HG03460 (cell line): ENCODE measurements around the gene GKN1.

Experiments used
- ATAC-seq: cut with Tn5 transposase; IDR thresholded peaks from one replicate; pipeline ENCODE4 v1.9.1; 2021; ENCODE audit not compliant: unreplicated experiment

The GKN1 gene

DNA sequence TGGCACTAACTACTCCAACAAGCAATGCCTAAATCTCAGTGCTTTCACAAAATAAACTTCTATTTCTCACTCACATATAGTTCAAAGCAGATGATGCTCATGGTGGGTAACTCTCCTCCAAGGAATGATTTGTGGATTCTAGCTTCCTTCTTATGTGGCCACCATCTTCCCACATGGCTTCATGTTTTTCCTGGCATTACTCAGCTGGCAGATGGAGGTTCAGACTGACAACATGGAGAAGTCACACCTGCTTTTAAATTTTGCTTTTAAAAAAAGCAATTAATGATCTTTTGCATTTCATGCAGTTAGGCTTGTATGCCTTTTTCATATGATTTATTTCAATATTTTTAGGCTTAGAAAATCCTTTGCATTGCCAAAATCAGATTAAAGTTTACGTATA, 15.4 kb upstream of the GKN1 start:
- no peak for ATAC-seq

DNA sequence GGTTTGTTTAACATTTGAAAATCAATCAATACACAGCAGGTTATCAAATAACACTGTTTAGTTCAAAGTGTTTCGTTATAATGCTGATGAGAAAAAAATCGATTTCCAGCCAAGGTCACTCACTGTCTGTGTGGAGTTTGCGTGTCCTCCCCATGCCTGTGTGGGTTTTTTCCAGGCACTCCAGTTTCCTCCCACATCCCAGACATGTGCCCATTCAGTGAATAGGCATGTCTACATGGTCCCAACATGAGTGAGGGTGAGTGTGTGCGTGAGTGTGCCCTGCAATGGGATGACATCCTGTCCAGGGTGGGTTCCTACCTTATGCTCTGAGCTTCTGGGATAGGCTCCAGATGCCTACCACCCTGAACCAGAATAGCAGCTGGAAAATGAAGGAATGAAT, 13.1 kb upstream of the GKN1 start:
- ATAC-seq: no peak

DNA sequence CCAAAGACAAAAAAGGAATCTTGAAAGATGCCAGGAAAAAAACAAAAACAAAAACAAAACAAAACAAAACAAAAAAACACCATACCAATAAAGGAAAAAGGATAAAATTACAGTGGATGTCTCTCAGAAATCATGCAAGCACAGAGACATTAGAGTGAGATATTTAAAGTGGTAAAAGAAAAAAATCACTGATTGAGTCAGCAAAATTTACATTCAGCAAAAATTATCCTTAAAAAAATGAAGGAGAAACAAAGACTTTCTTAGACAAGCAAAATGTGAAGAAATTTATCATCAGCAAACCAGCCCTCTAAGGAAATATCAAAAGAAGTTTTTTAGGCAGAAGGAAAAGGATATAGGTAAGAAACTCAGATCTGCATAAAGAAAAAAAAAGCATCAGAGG, 10.2 kb upstream of the GKN1 start:
- no peak for ATAC-seq

DNA sequence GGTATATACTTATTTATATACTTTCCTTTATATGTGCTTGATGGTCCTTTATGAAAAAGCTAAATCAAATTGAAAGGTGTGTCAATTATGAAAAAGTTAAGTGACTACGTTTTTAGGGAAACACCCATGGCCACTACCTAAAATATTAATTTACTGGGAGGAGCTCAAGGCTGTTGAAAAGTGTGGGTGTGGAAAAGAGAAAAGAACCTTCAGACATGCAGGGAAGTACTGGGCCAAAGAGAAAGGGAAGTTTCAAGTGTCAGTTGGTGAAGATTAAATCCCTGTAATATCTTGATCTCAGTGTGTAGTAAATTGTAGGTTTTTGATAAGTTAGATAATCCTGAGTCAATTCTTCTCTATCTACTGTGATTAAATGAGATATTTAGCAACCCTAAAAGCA, 6.2 kb upstream of the GKN1 start:
- ATAC-seq: no peak

DNA sequence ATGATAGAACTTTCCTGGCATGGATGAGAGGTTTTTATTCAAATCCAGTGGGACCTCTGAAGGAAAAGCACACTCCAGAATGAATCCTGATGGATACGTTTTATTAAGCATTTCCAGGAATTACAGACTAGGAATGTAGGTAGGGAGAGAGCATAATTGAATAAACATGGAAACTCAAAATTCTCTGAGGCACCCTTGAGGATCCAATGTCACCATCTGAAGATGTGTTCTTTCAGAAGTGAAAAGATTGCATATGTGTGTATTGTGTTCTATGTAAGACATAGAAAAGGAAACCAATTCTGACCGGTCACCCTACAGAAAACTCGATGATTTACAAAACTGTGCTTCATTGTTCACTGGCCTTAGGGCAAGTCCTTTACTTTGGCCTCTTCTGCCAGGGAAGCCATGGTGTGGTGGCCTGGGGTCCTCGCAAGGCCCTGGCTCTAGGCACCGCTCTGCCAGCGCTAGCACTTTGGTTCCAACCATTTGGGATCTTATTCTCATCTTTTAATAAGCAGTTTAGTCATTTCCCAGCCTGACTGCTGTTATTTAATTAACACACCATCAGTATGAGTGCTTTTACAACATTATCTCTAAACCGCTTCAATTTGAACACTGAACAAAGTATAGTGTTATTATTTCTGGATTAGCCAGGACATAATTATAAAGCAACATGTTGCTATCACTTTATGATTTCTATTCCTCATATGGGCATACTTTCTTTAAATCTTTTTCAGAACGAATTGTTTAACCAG, 4.5 kb upstream of the GKN1 start:
- ATAC-seq: no peak

DNA sequence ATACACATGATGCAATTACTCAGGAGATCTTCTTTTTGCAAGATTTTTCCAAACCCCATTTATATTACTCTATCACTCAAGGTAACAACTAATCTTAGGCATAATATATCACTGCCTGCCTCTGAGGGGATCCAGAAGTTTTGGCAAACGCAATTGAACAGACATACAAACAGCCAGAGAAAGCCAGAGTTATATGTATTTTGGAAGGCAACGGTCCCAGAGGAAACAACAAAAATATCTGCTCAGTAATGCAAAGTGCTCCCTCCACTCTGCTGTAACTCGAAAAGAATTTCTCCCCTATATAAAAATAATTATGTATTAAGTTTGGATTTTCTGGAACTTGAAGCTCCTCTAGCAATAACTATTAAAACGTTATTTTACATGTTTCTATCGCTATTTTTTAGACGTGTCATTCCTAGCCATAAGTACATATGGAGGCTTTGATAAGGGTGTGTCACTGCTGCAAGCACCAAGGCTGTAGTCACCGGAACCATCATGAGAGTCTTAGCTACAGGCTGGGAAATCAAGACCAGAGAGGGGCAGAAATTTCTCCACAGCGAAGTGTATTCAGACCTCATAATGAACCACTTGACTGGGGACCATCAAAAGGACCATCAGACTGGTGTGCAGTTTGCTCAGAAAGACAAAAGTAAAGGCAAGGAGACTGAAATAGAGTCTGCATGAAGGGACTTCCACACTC, 3.7 kb upstream of the GKN1 start:
- ATAC-seq: no peak

DNA sequence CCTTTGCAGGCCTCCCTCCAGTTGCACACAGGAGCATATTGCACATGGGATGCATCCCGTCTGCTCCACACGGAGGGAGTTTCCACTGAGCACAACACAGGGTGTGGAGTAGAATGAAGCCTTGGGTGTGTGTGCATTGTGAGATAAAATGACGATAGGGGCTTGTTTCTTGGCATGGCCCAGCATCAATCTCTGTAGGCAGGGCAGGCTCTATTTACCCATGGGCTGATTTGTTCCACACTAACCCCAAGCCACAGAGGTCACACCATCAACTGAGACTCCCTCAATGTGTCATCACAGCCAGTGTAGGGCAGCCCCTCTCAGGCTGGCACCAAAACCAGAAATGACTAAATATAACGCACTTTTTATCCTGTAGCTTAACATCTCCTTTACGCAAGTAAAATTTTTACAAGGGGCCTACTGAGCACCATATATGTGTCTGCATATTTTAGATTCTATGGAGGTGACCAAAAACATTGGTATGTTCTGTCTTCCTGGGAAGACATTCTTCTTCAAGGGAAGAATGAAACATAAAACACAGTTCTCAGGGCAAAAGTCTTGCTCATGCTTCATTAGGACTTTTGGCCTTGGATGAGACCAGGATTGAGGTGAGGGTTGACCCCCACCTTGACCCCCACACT, 2.7 kb upstream of the GKN1 start:
- ATAC-seq: no peak

DNA sequence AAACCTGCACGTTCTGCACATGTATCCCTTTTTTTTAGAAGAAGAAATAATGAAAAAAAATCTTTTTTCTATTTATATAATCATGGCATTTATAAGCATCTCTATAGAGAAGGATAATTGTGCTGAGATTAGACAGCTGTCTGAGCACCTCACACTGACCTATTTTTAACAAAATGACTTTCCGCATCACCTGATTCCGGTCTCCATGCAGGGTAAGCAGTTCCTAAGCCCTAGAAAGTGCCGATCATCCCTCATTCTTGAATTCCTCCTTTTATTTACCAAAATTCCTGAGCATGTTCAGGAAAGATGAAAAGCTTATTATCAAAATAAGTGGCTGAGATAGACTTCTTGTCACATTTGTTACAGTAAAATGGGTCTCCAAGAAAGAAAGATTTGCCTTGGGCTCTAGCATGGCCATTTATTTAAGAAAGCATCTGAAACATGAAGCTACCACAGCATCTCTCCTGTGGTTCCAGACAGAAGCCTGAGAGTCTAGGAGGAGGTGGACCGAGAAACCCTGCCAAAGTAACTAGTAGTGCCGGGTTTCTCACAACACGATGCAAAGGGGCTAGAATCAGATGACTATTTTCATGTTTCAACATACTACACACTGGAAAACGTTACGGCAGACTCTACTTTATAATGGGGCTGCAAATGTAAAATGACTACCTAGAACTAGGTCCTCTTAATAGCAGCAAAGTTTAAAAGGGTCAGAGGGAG, 670 bp downstream of the GKN1 start:
- no peak for ATAC-seq

DNA sequence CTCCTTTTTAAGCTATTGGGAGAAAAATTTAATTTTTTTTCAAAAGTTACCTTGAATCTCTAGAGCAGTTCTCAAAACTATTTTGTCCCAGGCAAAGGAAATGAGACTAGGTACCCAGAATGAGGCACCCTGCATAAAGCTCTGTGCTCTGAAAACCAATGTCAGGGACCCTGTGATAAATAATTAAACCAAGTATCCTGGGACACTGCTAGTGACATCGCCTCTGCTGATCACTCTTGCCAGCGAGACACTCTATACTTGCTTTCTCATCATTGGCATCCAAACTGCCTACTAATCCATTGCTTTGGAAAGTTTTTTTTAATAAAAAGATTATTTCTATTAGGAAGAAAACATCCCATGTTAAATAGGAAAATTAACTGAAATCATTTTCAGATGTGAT, 1.4 kb downstream of the GKN1 start:
- no peak for ATAC-seq

DNA sequence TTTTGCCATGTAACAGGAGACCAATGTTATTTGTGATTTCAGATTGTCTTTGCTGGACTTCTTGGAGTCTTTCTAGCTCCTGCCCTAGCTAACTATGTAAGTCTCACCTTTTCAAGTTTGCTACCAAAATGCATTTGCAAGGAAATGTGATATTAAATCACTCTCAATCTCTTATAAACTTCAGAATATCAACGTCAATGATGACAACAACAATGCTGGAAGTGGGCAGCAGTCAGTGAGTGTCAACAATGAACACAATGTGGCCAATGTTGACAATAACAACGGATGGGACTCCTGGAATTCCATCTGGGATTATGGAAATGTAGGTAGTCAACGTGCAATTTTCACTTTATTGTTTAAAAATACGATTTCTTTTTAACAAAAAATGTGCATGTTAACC, 3.0 kb downstream of the GKN1 start:
- ATAC-seq: no peak

DNA sequence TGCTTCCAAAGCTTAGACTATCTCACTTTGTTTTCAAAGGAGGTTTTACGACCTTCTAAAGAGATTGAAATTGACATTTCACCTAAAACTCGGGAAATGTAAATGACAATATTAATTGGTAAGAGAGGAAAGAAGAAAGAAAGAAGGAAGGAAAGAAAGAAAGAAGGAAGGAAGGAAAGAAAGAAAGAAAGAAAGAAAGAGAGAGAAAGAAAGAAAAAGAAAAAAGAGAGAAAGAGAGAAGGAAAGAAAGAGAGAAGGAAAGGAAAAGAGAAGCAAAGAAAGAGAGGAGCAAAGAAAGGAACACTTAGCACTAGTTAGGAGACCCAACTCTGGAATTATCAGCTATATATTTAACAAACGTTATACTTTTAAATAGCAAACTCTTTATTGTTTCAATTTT, 3.7 kb downstream of the GKN1 start:
- no peak for ATAC-seq

DNA sequence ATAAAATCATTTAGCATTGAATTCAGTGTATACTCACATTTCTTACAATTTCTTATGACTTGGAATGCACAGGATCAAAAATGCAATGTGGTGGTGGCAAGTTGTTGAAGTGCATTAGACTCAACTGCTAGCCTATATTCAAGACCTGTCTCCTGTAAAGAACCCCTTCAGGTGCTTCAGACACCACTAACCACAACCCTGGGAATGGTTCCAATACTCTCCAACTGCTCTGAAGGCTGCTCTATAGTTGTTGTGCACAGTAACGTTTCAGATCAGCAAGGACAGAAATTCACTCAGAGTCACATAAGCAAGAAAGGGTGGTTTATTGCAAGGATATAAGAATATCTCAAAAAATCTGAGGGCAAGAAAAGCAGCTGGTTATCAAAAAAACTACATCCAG, 6.5 kb downstream of the GKN1 start:
- no peak for ATAC-seq

DNA sequence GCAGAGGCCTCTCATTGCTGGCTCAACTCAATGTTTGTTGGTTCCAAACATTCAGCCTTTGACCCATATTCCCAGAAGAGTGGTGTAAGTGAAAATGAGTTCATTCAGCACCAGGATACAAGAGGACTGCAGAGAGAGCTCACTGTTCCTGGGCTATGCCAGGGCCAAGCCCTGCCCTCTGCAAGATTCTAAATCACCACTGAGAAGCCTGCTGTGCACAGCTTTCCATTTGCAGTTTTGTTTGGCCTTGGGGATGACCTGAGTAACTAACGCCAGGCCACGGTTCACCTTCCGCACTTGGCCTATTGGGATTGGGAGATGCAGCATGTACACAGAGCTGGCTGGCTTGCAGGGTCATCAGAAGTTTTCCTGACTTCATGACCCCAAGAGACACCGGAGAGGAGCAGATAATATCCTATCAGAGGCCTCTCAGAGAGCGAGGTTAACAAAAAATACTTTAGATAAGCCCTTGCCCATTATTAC, 12.6 kb downstream of the GKN1 start:
- no peak for ATAC-seq

DNA sequence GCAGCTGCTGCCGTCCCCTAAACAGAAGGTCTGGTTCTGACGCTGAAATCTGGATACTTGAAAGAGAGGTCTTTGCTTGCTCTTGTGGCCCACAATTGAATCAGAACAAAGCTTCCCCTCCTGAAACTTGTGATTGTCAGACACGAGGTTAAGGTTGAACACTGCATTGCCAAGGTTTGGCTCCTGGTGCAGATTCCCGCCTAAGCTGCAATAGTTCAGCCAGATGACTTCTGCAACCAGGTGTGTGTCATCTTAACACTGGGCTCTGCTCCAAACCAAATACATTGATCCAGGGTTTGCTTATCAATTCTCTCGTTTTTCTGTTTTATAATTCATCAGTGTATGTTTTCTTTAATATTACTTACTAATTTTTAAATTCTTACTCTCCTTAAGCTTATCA, 14.6 kb downstream of the GKN1 start:
- no peak for ATAC-seq

DNA sequence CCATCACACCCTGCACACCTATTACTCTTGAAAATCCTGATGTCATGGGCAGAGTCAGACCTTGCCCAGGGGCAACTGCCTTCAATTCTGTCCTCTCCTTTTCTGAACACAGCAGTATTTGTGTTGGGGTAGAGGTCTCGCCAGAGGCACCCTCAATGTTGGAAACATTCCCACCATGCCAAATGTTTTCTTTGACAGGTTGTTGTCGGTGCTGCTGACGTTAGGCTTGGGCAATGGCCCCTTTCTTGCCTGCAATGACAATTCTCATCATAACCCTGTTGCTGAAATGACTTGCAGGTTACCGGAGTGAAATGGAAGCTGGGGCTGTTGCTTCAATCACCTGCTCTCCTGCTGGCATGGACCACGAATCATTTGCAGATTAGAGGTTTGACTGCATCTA, 17.9 kb downstream of the GKN1 start:
- ATAC-seq: no peak

DNA sequence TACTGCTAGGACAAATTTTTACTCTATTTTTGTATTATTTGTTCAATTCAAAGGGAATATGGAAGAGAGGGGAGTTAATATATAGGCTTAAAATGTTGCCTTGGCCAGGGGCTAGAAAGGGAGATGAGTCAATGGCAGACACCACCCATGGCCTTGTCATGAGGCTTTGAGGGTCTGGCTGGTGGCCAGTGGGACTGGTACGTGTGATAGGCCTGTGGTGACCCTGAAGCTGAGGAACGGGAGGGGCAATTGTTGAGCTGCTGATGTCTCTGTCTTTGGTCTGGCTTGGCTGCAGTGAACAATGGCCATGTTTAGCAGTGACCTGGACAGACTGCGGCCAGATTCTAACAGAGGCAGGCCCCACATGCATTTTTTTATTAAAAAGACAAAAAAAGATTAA, 18.5 kb downstream of the GKN1 start:
- ATAC-seq: no peak

DNA sequence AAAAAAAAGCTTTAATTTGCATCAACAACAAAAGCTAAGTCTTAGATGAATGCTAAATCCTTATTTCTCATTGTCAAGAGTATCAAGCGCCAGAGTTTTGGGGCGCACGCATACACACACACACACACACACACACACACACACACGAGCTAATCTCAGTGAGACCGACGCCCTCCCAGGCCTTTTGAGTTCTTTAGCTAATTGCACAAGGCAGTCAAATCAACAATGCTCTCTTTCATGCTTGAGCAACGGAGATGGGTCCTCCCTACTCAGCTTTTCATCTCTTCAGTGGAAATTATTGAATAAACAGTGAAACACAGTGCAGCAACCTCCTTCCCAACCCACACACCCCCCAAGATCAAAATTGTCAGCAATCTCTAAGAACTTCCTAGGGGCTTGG, 19.2 kb downstream of the GKN1 start:
- ATAC-seq: no peak

DNA sequence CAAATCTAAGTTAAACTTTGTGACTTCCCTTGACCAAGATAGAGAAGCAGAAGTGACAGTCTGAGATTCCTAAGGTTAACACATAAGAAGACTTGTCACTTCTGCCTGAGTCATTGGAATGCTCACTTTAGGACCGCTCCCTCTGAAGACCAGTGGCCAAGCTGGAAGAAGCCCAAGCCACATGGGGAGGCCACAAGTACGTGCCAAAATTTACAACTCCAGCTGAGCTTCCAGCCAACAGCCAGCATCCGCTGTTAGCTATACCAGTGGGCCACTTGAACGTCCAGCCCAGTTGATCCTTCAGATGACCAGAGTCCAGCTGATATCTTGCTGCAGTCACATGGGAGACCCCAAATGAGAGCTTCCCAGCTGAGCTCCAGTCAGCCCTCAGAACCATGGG, 20.4 kb downstream of the GKN1 start:
- no peak for ATAC-seq

DNA sequence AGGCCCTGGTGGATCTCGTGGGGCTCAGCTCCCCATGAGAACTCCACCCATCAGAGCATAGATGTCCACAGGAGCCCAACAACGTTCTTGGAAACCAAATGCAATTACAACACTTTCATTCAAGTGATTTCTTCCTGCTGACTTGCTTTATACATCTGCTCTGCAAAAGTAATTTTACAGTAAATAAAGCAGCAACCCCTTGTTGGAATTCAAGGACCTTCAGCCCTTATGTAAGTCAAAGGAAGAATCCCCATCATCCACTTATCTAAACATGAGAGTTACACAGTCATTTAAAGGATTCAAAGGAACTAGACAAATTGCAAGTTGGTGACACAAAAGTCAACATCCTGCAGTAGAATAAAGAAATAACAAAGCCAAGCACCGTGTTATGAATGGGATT, 21.5 kb downstream of the GKN1 start:
- no peak for ATAC-seq

DNA sequence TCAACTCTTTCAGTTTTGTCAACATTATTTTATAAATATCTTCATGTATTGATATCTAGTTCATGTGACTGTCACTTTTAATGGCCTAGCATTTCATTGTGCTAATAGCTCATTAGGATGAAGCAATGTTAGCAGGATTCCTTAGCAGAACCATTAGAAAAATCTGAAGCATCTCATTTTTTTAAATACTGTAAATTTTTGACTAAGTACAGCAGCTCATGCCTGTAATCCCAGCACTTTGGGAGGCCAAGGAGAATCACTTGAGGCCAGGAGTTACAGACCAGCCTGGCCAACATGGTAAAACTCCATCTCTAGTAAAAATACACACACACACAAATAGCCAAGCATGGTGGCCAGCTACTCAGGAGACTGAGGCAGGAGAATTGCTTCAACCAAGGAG, 23.0 kb downstream of the GKN1 start:
- no peak for ATAC-seq

DNA sequence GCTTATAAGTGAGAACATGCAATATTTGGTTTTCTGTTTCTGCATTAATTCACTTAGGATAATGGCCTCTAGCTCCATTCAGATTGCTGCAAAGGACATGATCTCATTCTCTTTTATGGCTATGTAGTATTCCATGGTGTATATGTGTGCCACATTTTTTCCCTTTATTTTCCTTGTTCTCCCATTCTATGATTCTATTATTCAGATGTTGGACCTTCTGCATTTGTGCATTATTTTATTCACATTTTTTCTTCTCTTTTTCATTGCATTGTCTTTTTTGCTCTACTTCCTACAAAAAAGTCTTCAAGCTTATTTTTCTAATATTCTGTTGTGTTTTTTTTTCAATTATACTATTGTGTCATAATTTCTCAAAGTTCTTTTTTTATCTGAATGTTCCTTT, 27.4 kb downstream of the GKN1 start:
- ATAC-seq: no peak

DNA sequence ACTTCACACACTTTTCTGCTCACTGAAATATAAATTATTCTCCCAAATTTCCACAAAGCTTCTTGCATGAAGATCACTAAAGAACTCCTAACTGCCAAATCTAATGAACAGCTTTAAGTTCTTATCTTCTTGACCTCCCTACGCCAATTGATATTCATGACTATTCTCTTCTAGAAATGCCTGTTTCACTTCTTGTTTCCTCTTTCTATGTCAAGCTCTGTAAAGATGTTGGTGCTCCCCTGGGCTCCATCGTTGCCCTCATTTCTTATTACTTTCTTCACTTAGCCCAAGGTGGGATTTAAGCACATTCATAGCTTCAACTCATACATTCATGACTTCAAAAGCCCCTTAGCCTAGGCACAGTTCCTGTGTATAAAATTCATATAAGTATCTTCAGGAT, 29.3 kb downstream of the GKN1 start:
- no peak for ATAC-seq
